GM12878 (cell line): Measurements from ENCODE around the gene MATN1. TPM values are rescaled to one million over a fixed set of nuclear protein-coding genes. Genes with fewer than 3 reads are reported as not detected.

ENCODE experiments used
- BCL3 ChIP-seq: IDR thresholded peaks from 2 replicates; pipeline ENCODE4 v1.6.1; 2011; ENCODE audit warnings: borderline replicate concordance, low read depth, mild to moderate bottlenecking, moderate library complexity, low read length; ENCODE audit not compliant: insufficient read depth, poor library complexity, severe bottlenecking
- BRCA1 ChIP-seq: IDR thresholded peaks from 2 replicates; pipeline ENCODE4 v1.6.1; 2011; ENCODE audit warnings: low read depth, low read length, improper control_type of control experiment
- CHD4 ChIP-seq: fragments of 200-600 bp; sonication (generic); IDR thresholded peaks from 2 replicates; pipeline ENCODE4 v1.6.1; 2016; ENCODE audit warnings: mild to moderate bottlenecking
- GATAD2B ChIP-seq: fragments of 450-650 bp; conservative IDR thresholded peaks from 2 replicates; pipeline ENCODE4 v1.6.1; 2017; ENCODE audit warnings: low read depth, mild to moderate bottlenecking, moderate library complexity
- IKZF2 ChIP-seq, 2 experiments: fragments of 450-650 bp; IDR thresholded peaks; 2 replicates each; pipeline ENCODE4 v1.6.1; 2017; ENCODE audit warnings: mild to moderate bottlenecking in 2 of 2, moderate library complexity in 2 of 2
- IRF3 ChIP-seq: fragments of 450-650 bp; IDR thresholded peaks from 2 replicates; pipeline ENCODE4 v1.6.1; 2014; ENCODE audit warnings: mild to moderate bottlenecking
- MEF2A ChIP-seq: IDR thresholded peaks from 2 replicates; pipeline ENCODE4 v1.6.1; 2011; ENCODE audit warnings: low read depth, mild to moderate bottlenecking, low read length, moderate library complexity; ENCODE audit not compliant: insufficient read depth
- MTA3 ChIP-seq: IDR thresholded peaks from 2 replicates; pipeline ENCODE4 v1.6.1; 2012; ENCODE audit warnings: low read length, inconsistent platforms, borderline replicate concordance
- POLR2A ChIP-seq: IDR thresholded peaks from 2 replicates; pipeline ENCODE4 v1.6.1; 2011; ENCODE audit warnings: low read depth, mild to moderate bottlenecking, low read length
- RB1 ChIP-seq: fragments of 450-650 bp; formaldehyde crosslinking; IDR thresholded peaks from 2 replicates; pipeline ENCODE4 v1.6.1; 2017; ENCODE audit warnings: mild to moderate bottlenecking, borderline replicate concordance
- REST ChIP-seq: IDR thresholded peaks from 2 replicates; pipeline ENCODE4 v1.6.1; 2012; ENCODE audit warnings: mild to moderate bottlenecking, low read depth, low read length
- RFX5 ChIP-seq: IDR thresholded peaks from 2 replicates; pipeline ENCODE4 v1.6.1; 2011; ENCODE audit warnings: low read depth, low read length, improper control_type of control experiment
- RUNX3 ChIP-seq: IDR thresholded peaks from 2 replicates; pipeline ENCODE4 v1.6.1; 2012; ENCODE audit warnings: low read length, inconsistent platforms
- SIX5 ChIP-seq: IDR thresholded peaks from 2 replicates; pipeline ENCODE4 v1.6.1; 2011; ENCODE audit warnings: mild to moderate bottlenecking, low read depth, low read length, moderate library complexity; ENCODE audit not compliant: severe bottlenecking
- TARDBP ChIP-seq: IDR thresholded peaks from 2 replicates; pipeline ENCODE4 v1.6.1; 2016; ENCODE audit warnings: borderline replicate concordance
- YBX1 ChIP-seq: fragments of 450-650 bp; IDR thresholded peaks from 2 replicates; pipeline ENCODE4 v1.6.1; 2016; ENCODE audit warnings: antibody characterized with exemption
- ZNF274 ChIP-seq: IDR thresholded peaks from one replicate; pipeline ENCODE4 v1.8.0; 2011; ENCODE audit not compliant: insufficient read length, insufficient read depth
- polyA plus RNA-seq, 11 experiments: library from polyadenylated mRNA; depleted of rRNA in 4 of 11; unstranded in 6 of 11; stranded (reverse) in 5 of 11; fragments of >200 nt; fragmentation: Nextera tagmentation in 4 of 11; fragmentation: Illumina TruSeq in 1 of 11; extraction: Ambion mirVana in 4 of 11; extraction: Trizol in 1 of 11; gene quantifications; 1 replicate in 1 of 11; 2 replicates in 10 of 11; pipeline versions ENCODE4 v1.2.1 to v1.2.3, GENCODE V29; 2011 to 2016; ENCODE audit warnings: inconsistent platforms in 2 of 11, missing spikeins in 2 of 11, low read depth in 1 of 11
- total RNA-seq, 4 experiments: library from RNA; depleted of rRNA in 3 of 4; stranded (reverse); fragments of >200 nt in 3 of 4; fragmentation: Illumina TruSeq in 1 of 4; extraction: Trizol in 1 of 4; gene quantifications; 2 replicates each; pipeline versions ENCODE4 v1.2.1 to v1.2.3, GENCODE V29; 2013 to 2021
- TF ChIP-seq, protein P1 (sequence below), 3 experiments: IDR thresholded peaks in 2 of 3; conservative IDR thresholded peaks in 1 of 3; 2 replicates each; pipeline ENCODE4 v1.5.1; 2011; ENCODE audit warnings: low read depth in 3 of 3, low read length in 3 of 3, mild to moderate bottlenecking in 3 of 3, control low read depth in 2 of 3, moderate library complexity in 2 of 3, inconsistent platforms in 1 of 3, mixed read lengths in 1 of 3; ENCODE audit not compliant: control insufficient read depth in 2 of 3, insufficient read depth in 1 of 3; ENCODE audit errors: extremely low read depth in 1 of 3
- TF ChIP-seq, protein P2 (sequence below): fragments of 450-650 bp; IDR thresholded peaks from 2 replicates; pipeline ENCODE4 v1.6.1; 2017; ENCODE audit warnings: low read depth, mild to moderate bottlenecking, moderate library complexity

MATN1 gene
- total and polyA plus RNA-seq, 10 of the 15 experiments (the other 5 are each of a cell fraction or from before 2014, with no cell fraction given) = 0.04 to 0.50 (median 0.10) TPM; not detected in 1

DNA sequence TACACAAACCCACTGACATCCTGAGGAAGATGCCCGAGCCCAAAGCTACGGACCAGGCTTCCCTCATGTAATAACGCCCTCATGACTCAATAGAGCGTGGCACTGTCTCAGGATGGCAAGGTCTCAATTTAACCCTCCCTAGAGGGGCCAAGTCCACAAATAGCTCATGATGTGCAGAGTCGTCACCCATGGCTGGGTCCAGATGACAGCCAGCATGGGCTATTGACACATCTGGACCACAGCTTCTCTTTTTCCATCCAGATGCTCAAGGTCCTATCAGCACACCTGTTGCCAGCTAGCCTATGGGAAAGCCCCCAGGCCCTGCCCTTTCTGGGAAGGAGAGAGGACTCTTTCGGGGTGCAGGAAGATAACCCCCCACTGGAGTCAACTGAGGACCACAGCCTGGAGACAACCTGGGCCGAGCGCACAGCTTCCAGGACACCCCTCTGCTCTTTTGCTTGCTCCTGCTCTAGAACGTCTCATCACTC is 31.3 kb upstream of the MATN1 start (continued):
- TF ChIP-seq IKZF2 (IDR thresholded peaks at IDR 0.05) = peak; percentile 95
- TF ChIP-seq REST = no peak
- no peak for TF ChIP-seq TARDBP
- no peak for TF ChIP-seq CHD4
- TF ChIP-seq POLR2A = peak; percentile 54
- no peak for TF ChIP-seq IRF3
- peak; percentile 92 for TF ChIP-seq BCL3
- TF ChIP-seq RFX5 = no peak
- peak; percentile 99 for TF ChIP-seq MEF2A
- TF ChIP-seq RUNX3 = no peak
- no peak for TF ChIP-seq YBX1
- no peak for TF ChIP-seq MTA3
- peak; percentile 73 for TF ChIP-seq GATAD2B
- no peak for TF ChIP-seq SIX5
- no peak for TF ChIP-seq BRCA1
- TF ChIP-seq RB1 = no peak
- TF ChIP-seq, protein P1, sequence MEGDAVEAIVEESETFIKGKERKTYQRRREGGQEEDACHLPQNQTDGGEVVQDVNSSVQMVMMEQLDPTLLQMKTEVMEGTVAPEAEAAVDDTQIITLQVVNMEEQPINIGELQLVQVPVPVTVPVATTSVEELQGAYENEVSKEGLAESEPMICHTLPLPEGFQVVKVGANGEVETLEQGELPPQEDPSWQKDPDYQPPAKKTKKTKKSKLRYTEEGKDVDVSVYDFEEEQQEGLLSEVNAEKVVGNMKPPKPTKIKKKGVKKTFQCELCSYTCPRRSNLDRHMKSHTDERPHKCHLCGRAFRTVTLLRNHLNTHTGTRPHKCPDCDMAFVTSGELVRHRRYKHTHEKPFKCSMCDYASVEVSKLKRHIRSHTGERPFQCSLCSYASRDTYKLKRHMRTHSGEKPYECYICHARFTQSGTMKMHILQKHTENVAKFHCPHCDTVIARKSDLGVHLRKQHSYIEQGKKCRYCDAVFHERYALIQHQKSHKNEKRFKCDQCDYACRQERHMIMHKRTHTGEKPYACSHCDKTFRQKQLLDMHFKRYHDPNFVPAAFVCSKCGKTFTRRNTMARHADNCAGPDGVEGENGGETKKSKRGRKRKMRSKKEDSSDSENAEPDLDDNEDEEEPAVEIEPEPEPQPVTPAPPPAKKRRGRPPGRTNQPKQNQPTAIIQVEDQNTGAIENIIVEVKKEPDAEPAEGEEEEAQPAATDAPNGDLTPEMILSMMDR (IDR thresholded peaks at IDR 0.05 in 2 of 3, conservative IDR thresholded peaks at IDR 0.05 in 1 of 3; ENCODE audit: control insufficient read depth in 2 of 3, extremely low read depth in 1 of 3, insufficient read depth in 1 of 3, low read depth in 3 of 3, low read length in 3 of 3) = no peak
- TF ChIP-seq, protein P2, sequence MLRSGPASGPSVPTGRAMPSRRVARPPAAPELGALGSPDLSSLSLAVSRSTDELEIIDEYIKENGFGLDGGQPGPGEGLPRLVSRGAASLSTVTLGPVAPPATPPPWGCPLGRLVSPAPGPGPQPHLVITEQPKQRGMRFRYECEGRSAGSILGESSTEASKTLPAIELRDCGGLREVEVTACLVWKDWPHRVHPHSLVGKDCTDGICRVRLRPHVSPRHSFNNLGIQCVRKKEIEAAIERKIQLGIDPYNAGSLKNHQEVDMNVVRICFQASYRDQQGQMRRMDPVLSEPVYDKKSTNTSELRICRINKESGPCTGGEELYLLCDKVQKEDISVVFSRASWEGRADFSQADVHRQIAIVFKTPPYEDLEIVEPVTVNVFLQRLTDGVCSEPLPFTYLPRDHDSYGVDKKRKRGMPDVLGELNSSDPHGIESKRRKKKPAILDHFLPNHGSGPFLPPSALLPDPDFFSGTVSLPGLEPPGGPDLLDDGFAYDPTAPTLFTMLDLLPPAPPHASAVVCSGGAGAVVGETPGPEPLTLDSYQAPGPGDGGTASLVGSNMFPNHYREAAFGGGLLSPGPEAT = peak; percentile 79
- no peak for TF ChIP-seq ZNF274
